ENCODE measurements around the gene CMTM8.

The CMTM8 gene

GRCh38 chr3:32305361-32305876, 66.9 kb downstream of the CMTM8 start:
- DNase-seq (ENCODE audit: extremely low read depth in 1 of 2, low read depth in 1 of 2), result no peak

GRCh38 chr3:32306072-32306471, 67.6 kb downstream of the CMTM8 start:
- no peak for DNase-seq (ENCODE audit: extremely low read depth in 1 of 2, low read depth in 1 of 2)

- no peak for DNase-seq (ENCODE audit: extremely low read depth in 1 of 2, low read depth in 1 of 2)
Observed at GRCh38 chr3:32307591-32307990, 69.1 kb downstream of the CMTM8 start.

GRCh38 chr3:32308378-32308777, 69.9 kb downstream of the CMTM8 start:
- no peak for DNase-seq (ENCODE audit: extremely low read depth in 1 of 2, low read depth in 1 of 2)

- DNase-seq (ENCODE audit: extremely low read depth in 1 of 2, low read depth in 1 of 2), result no peak
Observed at GRCh38 chr3:32309654-32310242, 71.3 kb downstream of the CMTM8 start.

GRCh38 chr3:32310336-32310735, 71.9 kb downstream of the CMTM8 start:
- no peak for DNase-seq (ENCODE audit: extremely low read depth in 1 of 2, low read depth in 1 of 2)

- no peak for DNase-seq (ENCODE audit: extremely low read depth in 1 of 2, low read depth in 1 of 2)
Observed at GRCh38 chr3:32310918-32311839, 72.7 kb downstream of the CMTM8 start.

GRCh38 chr3:32312251-32312650, 73.8 kb downstream of the CMTM8 start:
- DNase-seq (ENCODE audit: extremely low read depth in 1 of 2, low read depth in 1 of 2), result no peak

GRCh38 chr3:32313169-32313568, 74.7 kb downstream of the CMTM8 start:
- DNase-seq (ENCODE audit: extremely low read depth in 1 of 2, low read depth in 1 of 2), result no peak

- DNase-seq (ENCODE audit: extremely low read depth in 1 of 2, low read depth in 1 of 2), result no peak
Observed at GRCh38 chr3:32313723-32314473, 75.4 kb downstream of the CMTM8 start.

GRCh38 chr3:32315441-32315840, 77.0 kb downstream of the CMTM8 start:
- no peak for DNase-seq (ENCODE audit: extremely low read depth in 1 of 2, low read depth in 1 of 2)

GRCh38 chr3:32316319-32316718, 77.8 kb downstream of the CMTM8 start:
- no peak for DNase-seq (ENCODE audit: extremely low read depth in 1 of 2, low read depth in 1 of 2)

- DNase-seq (ENCODE audit: extremely low read depth in 1 of 2, low read depth in 1 of 2), result no peak
Observed at GRCh38 chr3:32316976-32317375, 78.5 kb downstream of the CMTM8 start.

GRCh38 chr3:32319607-32320006, 81.1 kb downstream of the CMTM8 start:
- no peak for DNase-seq (ENCODE audit: extremely low read depth in 1 of 2, low read depth in 1 of 2)

GRCh38 chr3:32320080-32320479, 81.6 kb downstream of the CMTM8 start:
- no peak for DNase-seq (ENCODE audit: extremely low read depth in 1 of 2, low read depth in 1 of 2)

- no peak for DNase-seq (ENCODE audit: extremely low read depth in 1 of 2, low read depth in 1 of 2)
Observed at GRCh38 chr3:32321095-32321790, 82.8 kb downstream of the CMTM8 start.

- DNase-seq (ENCODE audit: extremely low read depth in 1 of 2, low read depth in 1 of 2), result no peak
Observed at GRCh38 chr3:32322311-32322710, 83.8 kb downstream of the CMTM8 start.

- no peak for DNase-seq (ENCODE audit: extremely low read depth in 1 of 2, low read depth in 1 of 2)
Observed at GRCh38 chr3:32323604-32324003, 85.1 kb downstream of the CMTM8 start.

- DNase-seq (ENCODE audit: extremely low read depth in 1 of 2, low read depth in 1 of 2), result no peak
Observed at GRCh38 chr3:32325201-32325600, 86.7 kb downstream of the CMTM8 start.

- DNase-seq (ENCODE audit: extremely low read depth in 1 of 2, low read depth in 1 of 2), result no peak
Observed at GRCh38 chr3:32325927-32326326, 87.4 kb downstream of the CMTM8 start.

GRCh38 chr3:32326795-32327194, 88.3 kb downstream of the CMTM8 start:
- no peak for DNase-seq (ENCODE audit: extremely low read depth in 1 of 2, low read depth in 1 of 2)

All from stimulated activated CD8-positive, alpha-beta memory T cell treated with anti-CD3 and anti-CD28 coated beads, Interleukin-7, amount 100 ng/mL, for 48 hours (primary cell).